Panc1 (cell line): ENCODE results near the gene CHDH.

ENCODE experiments used
- CTCF ChIP-seq: fragments of 450-650 bp; IDR thresholded peaks from 2 replicates; pipeline ENCODE4 v1.5.1; 2017; ENCODE audit warnings: mild to moderate bottlenecking
- POLR2AphosphoS5 ChIP-seq: IDR thresholded peaks from 2 replicates; pipeline ENCODE4 v1.6.1; 2012; ENCODE audit warnings: mild to moderate bottlenecking, low read depth, low read length, moderate library complexity
- TCF7L2 ChIP-seq: IDR thresholded peaks from 2 replicates; pipeline ENCODE4 v1.6.1; 2011; ENCODE audit warnings: mild to moderate bottlenecking, low read depth, low read length, inconsistent platforms

GRCh38 chr3:53816425-53816824, 29.8 kb downstream of the CHDH start:
- TF ChIP-seq CTCF, result no peak
- no peak for TF ChIP-seq POLR2AphosphoS5
- no peak for TF ChIP-seq TCF7L2
